SK-N-SH (cell line): ENCODE measurements around the gene GPC5. TPM values are rescaled to one million over a fixed set of nuclear protein-coding genes. Genes with fewer than 3 reads are reported as not detected.

Source experiments
- CTCF ChIA-PET: fragments of 300-600, 350-600 bp; formaldehyde crosslinking; extraction: SDS; loops from one replicate; lab custom pipeline; 2021; lab: Yijun Ruan, JAX
- POLR2A ChIA-PET: fragments of 350-600 bp; sonication (Branson Sonifier 250); formaldehyde crosslinking; extraction: SDS; loops from one replicate; lab custom pipeline; 2020; ENCODE audit warnings: antibody characterized with exemption, inconsistent platforms; lab: Yijun Ruan, JAX
- DNase-seq: peaks from one replicate; pipeline ENCODE4 v3.0.0; 2012
- H2AFZ ChIP-seq: fragments of 200-600 bp; sonication (generic); 2 replicates; pipeline ENCODE4 v1.8.1; 2016; ENCODE audit warnings: antibody characterized with exemption, mild to moderate bottlenecking, low read depth
- H3F3A ChIP-seq: fragments of 200-600 bp; sonication (generic); replicated peaks from 2 replicates; pipeline ENCODE3; 2016; ENCODE audit warnings: antibody characterized with exemption, mild to moderate bottlenecking; ENCODE audit not compliant: insufficient read depth
- H3K27ac ChIP-seq, 2 experiments: fragments of 200-500 bp in 1 of 2; fragments of 200-600 bp in 1 of 2; sonication (Bioruptor generic) in 1 of 2; sonication (generic), shearing (Covaris generic) in 1 of 2; 2 replicates each; pipeline versions ENCODE4 v1.5.1 to v1.6.1; 2014 to 2016; ENCODE audit warnings: low read depth in 2 of 2, inconsistent platforms in 1 of 2, low read length in 1 of 2, mild to moderate bottlenecking in 1 of 2, mixed read lengths in 1 of 2
- H3K27me3 ChIP-seq: fragments of 200-600 bp; sonication (generic), shearing (Covaris generic); 2 replicates; pipeline ENCODE4 v1.6.1; 2016; ENCODE audit warnings: mixed run types; ENCODE audit not compliant: insufficient read depth
- H3K36me3 ChIP-seq, 2 experiments: fragments of 200-500 bp in 1 of 2; fragments of 200-600 bp in 1 of 2; sonication (Bioruptor generic) in 1 of 2; sonication (generic) in 1 of 2; replicated peaks in 1 of 2; 2 replicates each; pipeline versions ENCODE3 to v1.5.1; 2014 to 2016; ENCODE audit warnings: low read length in 1 of 2, mild to moderate bottlenecking in 1 of 2; ENCODE audit not compliant: insufficient read depth in 2 of 2, control insufficient read depth in 1 of 2
- H3K4me1 ChIP-seq, 2 experiments: fragments of 200-500 bp in 1 of 2; fragments of 200-600 bp in 1 of 2; sonication (Bioruptor generic) in 1 of 2; sonication (generic), shearing (Covaris generic) in 1 of 2; 2 replicates each; pipeline versions ENCODE4 v1.5.1 to v1.6.1; 2014 to 2016; ENCODE audit warnings: low read depth in 1 of 2, low read length in 1 of 2, mixed run types in 1 of 2; ENCODE audit not compliant: insufficient read depth in 2 of 2, control insufficient read depth in 1 of 2
- H3K4me2 ChIP-seq: fragments of 200-600 bp; sonication (generic), shearing (Covaris generic); 2 replicates; pipeline ENCODE4 v1.6.1; 2017; ENCODE audit warnings: mixed run types
- H3K4me3 ChIP-seq, 2 experiments: fragments of 200-500 bp in 1 of 2; fragments of 200-600 bp in 1 of 2; sonication (Bioruptor generic) in 1 of 2; sonication (generic), shearing (Covaris generic) in 1 of 2; 2 replicates each; pipeline versions ENCODE4 v1.5.1 to v1.8.1; 2014 to 2016; ENCODE audit warnings: low read depth in 2 of 2, inconsistent platforms in 1 of 2, low read length in 1 of 2, mild to moderate bottlenecking in 1 of 2, mixed read lengths in 1 of 2, moderate library complexity in 1 of 2
- H3K79me2 ChIP-seq: fragments of 200-600 bp; sonication (generic); 2 replicates; pipeline ENCODE4 v1.8.1; 2017; ENCODE audit warnings: mild to moderate bottlenecking; ENCODE audit not compliant: insufficient read depth
- H3K9ac ChIP-seq: fragments of 200-600 bp; sonication (generic); 2 replicates; pipeline ENCODE4 v1.6.1; 2017; ENCODE audit warnings: mixed run types
- H3K9me2 ChIP-seq: fragments of 200-600 bp; sonication (generic); 2 replicates; pipeline ENCODE4 v1.6.1; 2017; ENCODE audit warnings: mixed run types
- H3K9me3 ChIP-seq: fragments of 200-600 bp; sonication (generic); 2 replicates; pipeline ENCODE4 v1.6.1; 2017; ENCODE audit warnings: mixed run types, mild to moderate bottlenecking, moderate library complexity
- H4K20me1 ChIP-seq: fragments of 200-600 bp; sonication (generic); 2 replicates; pipeline ENCODE4 v1.6.1; 2017; ENCODE audit warnings: mild to moderate bottlenecking, mixed run types; ENCODE audit not compliant: insufficient read depth
- CHD2 ChIP-seq: fragments of 150-350 bp; IDR thresholded peaks from 2 replicates; pipeline ENCODE4 v1.6.1; 2018; ENCODE audit warnings: low read length; ENCODE audit not compliant: partially characterized antibody
- FOXJ3 ChIP-seq: sonication (generic); formaldehyde crosslinking; IDR thresholded peaks from 2 replicates; pipeline ENCODE4 v1.5.1; 2020; ENCODE audit warnings: mild to moderate bottlenecking, missing genetic modification reagents
- FOXM1 ChIP-seq: IDR thresholded peaks from 2 replicates; pipeline ENCODE4 v1.4.0; 2012; ENCODE audit warnings: low read depth, mild to moderate bottlenecking
- GABPA ChIP-seq: IDR thresholded peaks from 2 replicates; pipeline ENCODE4 v1.4.0; 2012; ENCODE audit warnings: low read depth, mild to moderate bottlenecking
- JUND ChIP-seq: IDR thresholded peaks from 2 replicates; pipeline ENCODE4 v1.4.0; 2012
- MXI1 ChIP-seq: IDR thresholded peaks from 2 replicates; pipeline ENCODE4 v1.6.1; 2012; ENCODE audit warnings: mild to moderate bottlenecking, low read depth, low read length, improper control_type of control experiment
- NRF1 ChIP-seq: IDR thresholded peaks from 2 replicates; pipeline ENCODE4 v1.6.1; 2012; ENCODE audit warnings: low read depth, mild to moderate bottlenecking, low read length
- RAD21 ChIP-seq: IDR thresholded peaks from 2 replicates; pipeline ENCODE4 v1.6.1; 2012; ENCODE audit warnings: mild to moderate bottlenecking, low read length
- RCOR1 ChIP-seq: fragments of 150-350 bp; IDR thresholded peaks from 2 replicates; pipeline ENCODE4 v1.6.1; 2017; ENCODE audit warnings: antibody characterized with exemption, low read length
- WGBS: methylation state at CpG from one replicate; pipeline ENCODE4 v1.1.6; 2017; ENCODE audit warnings: low lambda C conversion rate; 5-methylcytosine and 5-hydroxymethylcytosine counted together
- polyA plus RNA-seq, 3 experiments: library from polyadenylated mRNA; depleted of rRNA; stranded (reverse); fragments of >200 nt; gene quantifications; 2 replicates each; pipeline ENCODE4 v1.2.3, GENCODE V29; 2012
- TF ChIP-seq, protein P1 (sequence below): IDR thresholded peaks from 2 replicates; pipeline ENCODE4 v1.6.1; 2012; ENCODE audit warnings: mild to moderate bottlenecking, low read depth, low read length, moderate library complexity
- TF ChIP-seq, protein P2 (sequence below): IDR thresholded peaks from 2 replicates; pipeline ENCODE4 v1.4.0; 2012; ENCODE audit warnings: low read depth, borderline replicate concordance

GPC5 gene
- polyA plus RNA-seq, 1 of the 3 experiments (the other 2 are of a cell fraction), result 0.03 TPM

DNA sequence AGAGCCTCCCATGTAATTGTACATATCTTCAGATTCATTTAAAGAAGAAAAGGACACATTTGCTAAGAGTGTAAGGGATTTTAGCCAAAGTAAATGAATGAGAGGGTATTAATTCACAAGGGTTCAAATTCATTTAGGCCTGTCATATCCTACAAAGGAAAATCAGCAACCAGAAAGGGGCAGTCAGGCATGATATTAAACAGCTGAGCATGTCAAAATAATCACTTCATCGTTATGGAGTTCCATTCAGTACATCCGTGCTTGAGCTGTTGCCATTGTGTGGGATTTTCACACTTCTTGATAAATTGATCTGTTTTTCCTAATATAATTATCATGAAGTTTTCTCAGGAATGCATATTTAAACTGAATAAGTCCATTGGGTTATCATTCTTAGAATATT is 567.1 kb downstream of the GPC5 start:
- no peaks in the 10 kb centered on the region for H4K20me1 ChIP-seq
- no peak overlapping the region for H3K9ac ChIP-seq
- ChIA-PET CTCF (interaction anchor here (1.7 kb wide), 1 partner anchor 19 kb away, joined by 5 read pairs; no protein-coding TSS in a partner anchor), POLR2A (no interaction called here)
- no peaks in the 10 kb centered on the region for H3K79me2 ChIP-seq
- H3F3A ChIP-seq, result no peaks in the 10 kb centered on the region
- no peak overlapping the region for H3K4me2 ChIP-seq
- H3K36me3 ChIP-seq, result no peaks in the 10 kb centered on the region
- no peak overlapping the region for H3K4me3 ChIP-seq
- no peaks in the 10 kb centered on the region for H3K9me2 ChIP-seq
- H3K4me1 ChIP-seq, result no peaks in the 10 kb centered on the region
- DNase-seq, result no peak
- TF ChIP-seq RCOR1 (no peak), MXI1 (no peak)
- no peak overlapping the region for H3K27ac ChIP-seq
- no peak overlapping the region for H2AFZ ChIP-seq
- H3K27me3 ChIP-seq, result no peaks in the 10 kb centered on the region
- 52% methylated on average over 2 of the region's 2 CpGs for whole genome bisulfite sequencing
- H3K9me3 ChIP-seq, result no peaks in the 10 kb centered on the region

- Histone ChIP-seq H3K4me3 (no peak overlapping the region), H3K9me2 (no peaks in the 10 kb centered on the region), H3K4me1 (no peaks in the 10 kb centered on the region), H3K27ac (no peak overlapping the region), H3F3A (no peaks in the 10 kb centered on the region), H3K27me3 (no peaks in the 10 kb centered on the region), H3K4me2 (no peak overlapping the region)
- DNase-seq, result no peak
- TF ChIP-seq FOXM1 (no peak), JUND (no peak), GABPA (no peak), NRF1 (no peak), RAD21 (no peak), FOXJ3 (CRISPR knock-in tag) (no peak), CHD2 (no peak)
- TF ChIP-seq, protein P1, sequence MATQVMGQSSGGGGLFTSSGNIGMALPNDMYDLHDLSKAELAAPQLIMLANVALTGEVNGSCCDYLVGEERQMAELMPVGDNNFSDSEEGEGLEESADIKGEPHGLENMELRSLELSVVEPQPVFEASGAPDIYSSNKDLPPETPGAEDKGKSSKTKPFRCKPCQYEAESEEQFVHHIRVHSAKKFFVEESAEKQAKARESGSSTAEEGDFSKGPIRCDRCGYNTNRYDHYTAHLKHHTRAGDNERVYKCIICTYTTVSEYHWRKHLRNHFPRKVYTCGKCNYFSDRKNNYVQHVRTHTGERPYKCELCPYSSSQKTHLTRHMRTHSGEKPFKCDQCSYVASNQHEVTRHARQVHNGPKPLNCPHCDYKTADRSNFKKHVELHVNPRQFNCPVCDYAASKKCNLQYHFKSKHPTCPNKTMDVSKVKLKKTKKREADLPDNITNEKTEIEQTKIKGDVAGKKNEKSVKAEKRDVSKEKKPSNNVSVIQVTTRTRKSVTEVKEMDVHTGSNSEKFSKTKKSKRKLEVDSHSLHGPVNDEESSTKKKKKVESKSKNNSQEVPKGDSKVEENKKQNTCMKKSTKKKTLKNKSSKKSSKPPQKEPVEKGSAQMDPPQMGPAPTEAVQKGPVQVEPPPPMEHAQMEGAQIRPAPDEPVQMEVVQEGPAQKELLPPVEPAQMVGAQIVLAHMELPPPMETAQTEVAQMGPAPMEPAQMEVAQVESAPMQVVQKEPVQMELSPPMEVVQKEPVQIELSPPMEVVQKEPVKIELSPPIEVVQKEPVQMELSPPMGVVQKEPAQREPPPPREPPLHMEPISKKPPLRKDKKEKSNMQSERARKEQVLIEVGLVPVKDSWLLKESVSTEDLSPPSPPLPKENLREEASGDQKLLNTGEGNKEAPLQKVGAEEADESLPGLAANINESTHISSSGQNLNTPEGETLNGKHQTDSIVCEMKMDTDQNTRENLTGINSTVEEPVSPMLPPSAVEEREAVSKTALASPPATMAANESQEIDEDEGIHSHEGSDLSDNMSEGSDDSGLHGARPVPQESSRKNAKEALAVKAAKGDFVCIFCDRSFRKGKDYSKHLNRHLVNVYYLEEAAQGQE, result no peak
- TF ChIP-seq, protein P2, sequence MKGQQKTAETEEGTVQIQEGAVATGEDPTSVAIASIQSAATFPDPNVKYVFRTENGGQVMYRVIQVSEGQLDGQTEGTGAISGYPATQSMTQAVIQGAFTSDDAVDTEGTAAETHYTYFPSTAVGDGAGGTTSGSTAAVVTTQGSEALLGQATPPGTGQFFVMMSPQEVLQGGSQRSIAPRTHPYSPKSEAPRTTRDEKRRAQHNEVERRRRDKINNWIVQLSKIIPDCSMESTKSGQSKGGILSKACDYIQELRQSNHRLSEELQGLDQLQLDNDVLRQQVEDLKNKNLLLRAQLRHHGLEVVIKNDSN, result no peak
- TF ChIP-seq, all 33 proteins: peak for 0
- Histone ChIP-seq H3K79me2 (no peaks in the 10 kb centered on the region), H2AFZ (no peak overlapping the region), H3K36me3 (no peaks in the 10 kb centered on the region), H3K9me3 (no peaks in the 10 kb centered on the region), H4K20me1 (no peaks in the 10 kb centered on the region), H3K9ac (no peak overlapping the region)
- ChIA-PET POLR2A (no interaction called here), CTCF (interaction anchor here (1.9 to 2.2 kb wide), 2 partner anchors 18 to 33 kb away, joined by 4 read pairs; no protein-coding TSS in a partner anchor)
These were observed 580.1 kb downstream of the GPC5 start for GRCh38 chr13:91978571-91978970.
